Measurements from ENCODE around the gene CASS4. TPM values are rescaled to one million over a fixed set of nuclear protein-coding genes. Genes with fewer than 3 reads are reported as not detected.
A peak's percentile ranks its signal among the peaks of the same experiment; 100 is the strongest.

The CASS4 gene
- total and polyA plus RNA-seq, 9 of the 15 experiments (the other 6 are each of a cell fraction or from before 2014, with no cell fraction given): 8.1 to 53.8 (median 26.7) TPM

DNA sequence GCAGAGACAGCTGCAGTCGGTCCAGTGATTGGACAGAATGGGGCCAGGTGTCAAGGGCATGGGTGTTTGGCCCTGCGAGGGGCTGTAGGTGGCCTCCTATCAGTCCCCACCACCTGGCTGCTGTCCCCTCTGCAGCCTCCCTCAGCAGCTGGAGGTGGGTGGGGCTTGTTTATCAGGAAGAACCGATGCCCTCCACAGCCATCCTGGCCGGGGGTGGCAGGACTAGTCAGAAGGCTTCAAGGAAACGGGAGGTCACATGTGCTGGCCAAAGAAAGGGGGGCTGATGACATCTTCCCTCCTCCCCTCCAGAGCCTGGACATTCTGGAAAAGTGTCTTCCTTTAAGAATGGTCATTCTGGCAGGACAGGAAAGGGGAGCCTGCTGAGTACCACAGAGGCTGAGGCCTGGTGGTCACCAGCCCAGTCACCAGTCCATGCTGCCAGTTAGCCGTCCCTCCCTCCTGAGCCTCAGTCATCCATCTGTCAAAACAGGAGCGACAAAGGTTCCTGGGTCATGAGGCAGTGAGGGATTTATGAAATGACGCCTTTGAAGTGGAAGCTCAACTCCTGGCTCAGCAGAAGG is 49.1 kb upstream of the CASS4 start (continued):
- TF ChIP-seq, protein P1, sequence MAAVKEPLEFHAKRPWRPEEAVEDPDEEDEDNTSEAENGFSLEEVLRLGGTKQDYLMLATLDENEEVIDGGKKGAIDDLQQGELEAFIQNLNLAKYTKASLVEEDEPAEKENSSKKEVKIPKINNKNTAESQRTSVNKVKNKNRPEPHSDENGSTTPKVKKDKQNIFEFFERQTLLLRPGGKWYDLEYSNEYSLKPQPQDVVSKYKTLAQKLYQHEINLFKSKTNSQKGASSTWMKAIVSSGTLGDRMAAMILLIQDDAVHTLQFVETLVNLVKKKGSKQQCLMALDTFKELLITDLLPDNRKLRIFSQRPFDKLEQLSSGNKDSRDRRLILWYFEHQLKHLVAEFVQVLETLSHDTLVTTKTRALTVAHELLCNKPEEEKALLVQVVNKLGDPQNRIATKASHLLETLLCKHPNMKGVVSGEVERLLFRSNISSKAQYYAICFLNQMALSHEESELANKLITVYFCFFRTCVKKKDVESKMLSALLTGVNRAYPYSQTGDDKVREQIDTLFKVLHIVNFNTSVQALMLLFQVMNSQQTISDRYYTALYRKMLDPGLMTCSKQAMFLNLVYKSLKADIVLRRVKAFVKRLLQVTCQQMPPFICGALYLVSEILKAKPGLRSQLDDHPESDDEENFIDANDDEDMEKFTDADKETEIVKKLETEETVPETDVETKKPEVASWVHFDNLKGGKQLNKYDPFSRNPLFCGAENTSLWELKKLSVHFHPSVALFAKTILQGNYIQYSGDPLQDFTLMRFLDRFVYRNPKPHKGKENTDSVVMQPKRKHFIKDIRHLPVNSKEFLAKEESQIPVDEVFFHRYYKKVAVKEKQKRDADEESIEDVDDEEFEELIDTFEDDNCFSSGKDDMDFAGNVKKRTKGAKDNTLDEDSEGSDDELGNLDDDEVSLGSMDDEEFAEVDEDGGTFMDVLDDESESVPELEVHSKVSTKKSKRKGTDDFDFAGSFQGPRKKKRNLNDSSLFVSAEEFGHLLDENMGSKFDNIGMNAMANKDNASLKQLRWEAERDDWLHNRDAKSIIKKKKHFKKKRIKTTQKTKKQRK (IDR thresholded peaks at IDR 0.05; ENCODE audit: borderline replicate concordance, low read depth, low read length): no peak
- TF ChIP-seq CREB5 (CRISPR knock-in tag; IDR thresholded peaks at IDR 0.05) (no peak), ATF1 (CRISPR knock-in tag; IDR thresholded peaks at IDR 0.05) (no peak), ATF1 (tag; IDR thresholded peaks at IDR 0.05) (peak; percentile 80), ZNF518B (CRISPR knock-in tag; IDR thresholded peaks at IDR 0.05) (no peak), FOXJ3 (CRISPR knock-in tag; IDR thresholded peaks at IDR 0.05) (no peak), BRF2 (IDR thresholded peaks at IDR 0.05; ENCODE audit: borderline replicate concordance, insufficient read depth, insufficient read length) (no peak), CREB3L1 (IDR thresholded peaks at IDR 0.05; ENCODE audit: borderline replicate concordance, low read depth) (0 out of 2 replicates have a peak, but pooled peaks have one; percentile 40), ZFP30 (CRISPR knock-in tag; IDR thresholded peaks at IDR 0.05; ENCODE audit: borderline replicate concordance) (no peak), ZBTB1 (CRISPR knock-in tag; IDR thresholded peaks at IDR 0.05; ENCODE audit: borderline replicate concordance, low read depth) (no peak), SLC30A9 (CRISPR knock-in tag; IDR thresholded peaks at IDR 0.05) (no peak), SNAPC5 (CRISPR knock-in tag; IDR thresholded peaks at IDR 0.05) (no peak)
- TF ChIP-seq, protein P2, sequence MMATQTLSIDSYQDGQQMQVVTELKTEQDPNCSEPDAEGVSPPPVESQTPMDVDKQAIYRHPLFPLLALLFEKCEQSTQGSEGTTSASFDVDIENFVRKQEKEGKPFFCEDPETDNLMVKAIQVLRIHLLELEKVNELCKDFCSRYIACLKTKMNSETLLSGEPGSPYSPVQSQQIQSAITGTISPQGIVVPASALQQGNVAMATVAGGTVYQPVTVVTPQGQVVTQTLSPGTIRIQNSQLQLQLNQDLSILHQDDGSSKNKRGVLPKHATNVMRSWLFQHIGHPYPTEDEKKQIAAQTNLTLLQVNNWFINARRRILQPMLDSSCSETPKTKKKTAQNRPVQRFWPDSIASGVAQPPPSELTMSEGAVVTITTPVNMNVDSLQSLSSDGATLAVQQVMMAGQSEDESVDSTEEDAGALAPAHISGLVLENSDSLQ (IDR thresholded peaks at IDR 0.05): peak; percentile 66
